ENCODE data around the gene DNMT3L. TPM values are rescaled to one million over a fixed set of nuclear protein-coding genes. Genes with fewer than 3 reads are reported as not detected.
"Not testable (repeated sequence)": the region's sequence is repeated elsewhere in the genome, so short reads cannot be mapped to it uniquely, and the experiment has no call there.

DNMT3L gene
- total and polyA plus RNA-seq, 11 donors = not detected

- ATAC-seq = no peak
- 66 to 77% (median 70%) methylated on average over 4 to 9 of the region's 9 CpGs for WGBS, 4 donors
- DNase-seq = no peak
- Histone ChIP-seq H3K4me3 (no peak overlapping the region), H3K36me3 (peaks cover 0 to 47% (median 7%) of the 10 kb centered on the region in 9 donors), H3K27me3 (no peaks in the 10 kb centered on the region), H3K9me3 (no peaks in the 10 kb centered on the region), H3K27ac (peak overlapping the region in 2 of 12 donors; percentile 9 to 30), H3K4me1 (peaks cover 0 to 60% (median 41%) of the 10 kb centered on the region in 12 donors)
- TF ChIP-seq POLR2A (IDR thresholded peaks at IDR 0.05) (no peak), CTCF (IDR thresholded peaks at IDR 0.05) (no peak)
- intact Hi-C loops (cut with DNase I) = loop anchor here in 3 of 10 donors (2.0 to 10.0 kb wide), 5 partner anchors 21 to 511 kb away; no protein-coding TSS in a partner anchor
Measured at GRCh38 chr21:44305691-44306090, 44.0 kb upstream of the DNMT3L start.

GRCh38 chr21:44304877-44305293 is 43.2 kb upstream of the DNMT3L start:
- TF ChIP-seq CTCF (IDR thresholded peaks at IDR 0.05) (peak; percentile 32 to 68 (median 56)), POLR2A (IDR thresholded peaks at IDR 0.05) (no peak)
- DNase-seq = no peak
- peak in 3 of 4 donors; percentile 39 to 49 (median 44) for ATAC-seq
- peak overlapping the region in 1 of 12 donors; percentile 9 for H3K27ac ChIP-seq
- intact Hi-C loops (cut with DNase I) = loop anchor here in 3 of 10 donors (10.0 kb wide), 4 partner anchors 250 to 510 kb away; no protein-coding TSS in a partner anchor
- H3K36me3 ChIP-seq = peaks cover 0 to 39% (median 6%) of the 10 kb centered on the region in 9 donors
- no peaks in the 10 kb centered on the region for H3K9me3 ChIP-seq
- peaks cover 0 to 61% (median 42%) of the 10 kb centered on the region in 12 donors for H3K4me1 ChIP-seq
- no peak overlapping the region for H3K4me3 ChIP-seq
- 56 to 59% (median 56%) methylated on average over 6 to 8 of the region's 8 CpGs; no CpG with 5 or more reads in 1 of the 4 donors for WGBS, 4 donors
- no peaks in the 10 kb centered on the region for H3K27me3 ChIP-seq

GRCh38 chr21:44304011-44304616 is 42.4 kb upstream of the DNMT3L start:
- H3K27ac ChIP-seq = peak overlapping the region in 6 of 12 donors; percentile 2 to 61 (median 22)
- no peaks in the 10 kb centered on the region for H3K27me3 ChIP-seq
- H3K4me1 ChIP-seq = peaks cover 0 to 67% (median 47%) of the 10 kb centered on the region in 12 donors
- no peak overlapping the region for H3K4me3 ChIP-seq
- ATAC-seq = no peak
- 38 to 71% (median 61%) methylated on average over 8 to 16 of the region's 16 CpGs for WGBS, 4 donors
- H3K36me3 ChIP-seq = peaks cover 0 to 32% (median 6%) of the 10 kb centered on the region in 9 donors
- intact Hi-C loops (cut with DNase I) = loop anchor here in 3 of 10 donors (10.0 kb wide), 4 partner anchors 249 to 509 kb away; no protein-coding TSS in a partner anchor
- no peak for DNase-seq
- TF ChIP-seq POLR2A (IDR thresholded peaks at IDR 0.05) = no peak
- no peak for TF ChIP-seq CTCF (IDR thresholded peaks at IDR 0.05)
- no peaks in the 10 kb centered on the region for H3K9me3 ChIP-seq

GRCh38 chr21:44303490-44303981 is 41.8 kb upstream of the DNMT3L start:
- WGBS, 4 donors = 70 to 80% (median 72%) methylated on average over 12 of the region's 12 CpGs
- Histone ChIP-seq H3K27me3 (no peaks in the 10 kb centered on the region), H3K9me3 (no peaks in the 10 kb centered on the region), H3K4me1 (peaks cover 0 to 68% (median 48%) of the 10 kb centered on the region in 12 donors), H3K36me3 (peaks cover 0 to 28% (median 6%) of the 10 kb centered on the region in 9 donors), H3K4me3 (no peak overlapping the region), H3K27ac (peak overlapping the region in 6 of 12 donors; percentile 2 to 61 (median 22))
- intact Hi-C loops (cut with DNase I) = loop anchor here in 4 of 10 donors (2.0 to 10.0 kb wide), 5 partner anchors 33 to 509 kb away; no protein-coding TSS in a partner anchor
- TF ChIP-seq POLR2A (IDR thresholded peaks at IDR 0.05) = no peak
- TF ChIP-seq CTCF (IDR thresholded peaks at IDR 0.05) = peak in 1 of 12 donors; percentile 6
- ATAC-seq (no peak), DNase-seq (no peak)

GRCh38 chr21:44302573-44303401 is 41.1 kb upstream of the DNMT3L start:
- intact Hi-C loops (cut with DNase I) = loop anchor here in 4 of 10 donors (2.0 to 10.0 kb wide), 5 partner anchors 34 to 508 kb away; no protein-coding TSS in a partner anchor
- not testable (repeated sequence) for H3K9me3 ChIP-seq, H3K4me3 ChIP-seq, ATAC-seq, H3K27me3 ChIP-seq, DNase-seq
- peaks cover 0 to 69% (median 51%) of the 10 kb centered on the region in 12 donors for H3K4me1 ChIP-seq
- 84 to 88% (median 88%) methylated on average over 23 of the region's 23 CpGs for WGBS, 4 donors
- peaks cover 0 to 22% (median 3%) of the 10 kb centered on the region in 9 donors for H3K36me3 ChIP-seq
- peak overlapping the region in 1 of 12 donors; percentile 13 for H3K27ac ChIP-seq
